Hematopoietic multipotent progenitor cell treated with erythropoietin and hydrocortisone succinate and interleukin-3 and kit ligand, for 17 days (in vitro differentiated cells): ENCODE results near the gene PTPA.

Experiments
- DNase-seq: peaks from one replicate; pipeline ENCODE4 v3.0.0-alpha.2; 2015; ENCODE audit warnings: low spot score

Gene PTPA

DNA sequence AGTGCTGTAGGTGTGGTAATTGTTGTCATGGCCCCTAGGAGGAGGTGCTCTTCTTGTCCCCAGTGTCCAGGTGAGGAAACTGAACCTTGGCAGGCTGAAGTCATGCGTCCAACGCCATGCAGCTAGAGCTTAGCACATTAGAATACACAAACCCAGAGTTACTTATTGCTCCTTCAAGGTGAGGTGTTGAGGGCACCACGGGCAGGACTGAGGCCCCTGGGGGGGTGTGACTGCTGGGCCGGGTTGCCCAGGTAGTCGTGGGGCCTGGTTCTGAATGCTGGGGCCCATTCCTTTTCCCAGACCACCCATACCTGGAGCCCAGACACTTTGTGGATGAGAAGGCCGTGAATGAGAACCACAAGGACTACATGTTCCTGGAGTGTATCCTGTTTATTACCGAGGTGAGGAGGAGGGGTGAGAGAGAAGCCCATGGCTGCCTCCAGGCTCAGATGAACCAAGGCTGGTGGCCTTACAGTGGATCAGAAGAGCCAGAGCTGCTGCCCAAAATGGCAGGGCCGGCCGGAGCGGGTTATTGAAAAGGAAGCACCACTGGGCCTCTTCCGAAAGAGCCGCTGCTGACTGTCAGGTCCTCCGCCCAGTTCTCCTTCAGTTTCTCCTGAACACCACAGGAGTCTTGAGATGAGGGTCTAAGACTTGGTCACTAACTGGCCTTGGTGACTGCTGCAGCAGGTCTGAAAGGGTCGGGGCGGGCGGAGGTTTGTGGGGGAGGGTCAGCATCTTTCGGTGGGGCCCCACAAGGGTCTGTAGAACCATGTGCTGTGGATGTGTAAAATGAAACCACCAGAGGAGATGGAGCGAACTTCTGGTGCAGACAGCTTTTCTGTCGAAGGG is 26.3 kb downstream of the PTPA start:
- DNase-seq = no peak

GRCh38 chr9:129138144-129138462 is 26.9 kb downstream of the PTPA start:
- DNase-seq = no peak

- DNase-seq = no peak
Observed at GRCh38 chr9:129138476-129139232, 27.4 kb downstream of the PTPA start.

GRCh38 chr9:129139233-129139992 is 28.2 kb downstream of the PTPA start:
- peak; percentile 86 for DNase-seq

GRCh38 chr9:129139993-129140396 is 28.8 kb downstream of the PTPA start:
- no peak for DNase-seq

GRCh38 chr9:129140397-129141065 is 29.3 kb downstream of the PTPA start:
- DNase-seq = no peak

DNA sequence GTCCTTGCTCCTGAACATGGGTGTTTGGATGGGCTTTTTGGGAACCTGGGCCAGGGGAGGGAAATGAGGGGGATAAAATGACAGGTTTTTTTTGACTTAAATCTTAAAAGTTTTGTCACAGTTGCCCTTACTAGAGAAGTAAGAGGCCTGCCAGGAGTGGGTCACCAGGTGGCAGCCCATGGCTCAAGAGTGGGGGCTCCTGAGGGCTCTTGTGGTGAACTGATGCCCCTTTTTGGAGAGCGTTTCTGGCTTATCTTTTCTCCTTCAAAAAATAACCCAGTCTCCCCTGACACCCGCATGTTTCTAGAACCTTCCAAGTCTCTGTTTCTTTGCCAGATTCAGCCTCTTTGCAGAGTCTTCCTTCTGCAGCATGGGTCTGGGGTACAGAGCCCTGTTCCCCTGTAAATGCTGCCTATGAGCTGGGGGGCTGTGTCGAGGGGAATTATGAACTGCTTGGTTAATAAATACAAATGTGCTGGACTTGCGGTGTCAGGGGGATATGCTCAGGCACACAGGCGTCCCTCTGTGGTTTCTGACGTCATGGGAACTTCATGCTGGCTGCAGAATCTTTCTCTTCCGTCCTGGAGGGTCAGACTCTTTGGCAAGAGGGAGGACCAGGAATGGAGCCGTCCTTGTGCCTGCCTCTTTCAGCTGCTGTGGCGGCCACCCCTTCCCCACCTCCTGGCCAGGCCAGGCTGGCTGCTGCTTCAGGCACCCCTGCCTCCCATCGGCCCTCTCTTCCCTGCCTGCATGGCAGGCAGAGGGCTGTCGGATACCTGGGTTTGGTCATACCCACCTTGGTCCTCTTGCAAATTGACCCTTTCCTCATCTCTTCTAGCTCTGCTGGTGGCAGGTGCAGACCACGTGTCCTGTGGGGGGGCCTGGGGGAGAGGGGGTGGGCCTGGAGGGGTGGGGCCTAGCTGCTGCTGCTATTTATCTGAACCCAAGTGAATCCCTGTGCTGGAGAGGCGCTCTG is 30.1 kb downstream of the PTPA start:
- no peak for DNase-seq

DNA sequence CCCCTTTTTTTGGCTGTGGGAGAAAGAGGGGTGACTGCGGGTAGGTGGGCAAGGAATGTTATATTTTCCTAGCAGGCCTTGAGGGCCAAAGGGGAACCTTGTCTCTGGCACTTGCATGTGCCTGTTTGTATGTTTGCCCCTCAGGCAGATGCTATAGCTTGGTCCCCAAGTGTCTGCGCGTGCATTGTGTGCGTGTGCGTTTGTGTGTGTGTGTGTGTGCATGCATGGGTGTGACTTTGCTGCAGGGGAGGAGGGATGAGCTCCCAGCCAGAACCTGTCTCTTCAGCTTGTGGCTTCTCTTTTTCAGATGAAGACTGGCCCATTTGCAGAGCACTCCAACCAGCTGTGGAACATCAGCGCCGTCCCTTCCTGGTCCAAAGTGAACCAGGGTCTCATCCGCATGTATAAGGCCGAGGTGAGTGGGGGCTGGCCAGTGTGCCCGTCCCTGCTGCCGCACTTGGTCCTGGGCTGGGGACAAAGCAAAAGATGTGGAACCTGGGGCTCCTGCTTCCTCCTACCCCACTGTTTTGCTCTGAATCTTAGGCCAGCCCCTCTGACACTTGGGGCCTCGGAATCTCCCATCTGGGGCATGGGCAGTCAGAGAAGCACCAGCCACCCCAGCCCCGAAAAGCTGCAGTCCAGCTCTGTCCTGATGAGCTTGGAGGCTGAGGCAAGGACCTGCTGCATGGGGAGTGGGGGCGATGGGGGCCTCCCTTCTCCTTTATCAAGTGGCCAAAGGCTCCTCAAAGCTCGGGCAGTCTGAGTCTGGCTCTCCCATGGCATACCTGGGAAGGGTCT is 31.1 kb downstream of the PTPA start:
- no peak for DNase-seq

DNA sequence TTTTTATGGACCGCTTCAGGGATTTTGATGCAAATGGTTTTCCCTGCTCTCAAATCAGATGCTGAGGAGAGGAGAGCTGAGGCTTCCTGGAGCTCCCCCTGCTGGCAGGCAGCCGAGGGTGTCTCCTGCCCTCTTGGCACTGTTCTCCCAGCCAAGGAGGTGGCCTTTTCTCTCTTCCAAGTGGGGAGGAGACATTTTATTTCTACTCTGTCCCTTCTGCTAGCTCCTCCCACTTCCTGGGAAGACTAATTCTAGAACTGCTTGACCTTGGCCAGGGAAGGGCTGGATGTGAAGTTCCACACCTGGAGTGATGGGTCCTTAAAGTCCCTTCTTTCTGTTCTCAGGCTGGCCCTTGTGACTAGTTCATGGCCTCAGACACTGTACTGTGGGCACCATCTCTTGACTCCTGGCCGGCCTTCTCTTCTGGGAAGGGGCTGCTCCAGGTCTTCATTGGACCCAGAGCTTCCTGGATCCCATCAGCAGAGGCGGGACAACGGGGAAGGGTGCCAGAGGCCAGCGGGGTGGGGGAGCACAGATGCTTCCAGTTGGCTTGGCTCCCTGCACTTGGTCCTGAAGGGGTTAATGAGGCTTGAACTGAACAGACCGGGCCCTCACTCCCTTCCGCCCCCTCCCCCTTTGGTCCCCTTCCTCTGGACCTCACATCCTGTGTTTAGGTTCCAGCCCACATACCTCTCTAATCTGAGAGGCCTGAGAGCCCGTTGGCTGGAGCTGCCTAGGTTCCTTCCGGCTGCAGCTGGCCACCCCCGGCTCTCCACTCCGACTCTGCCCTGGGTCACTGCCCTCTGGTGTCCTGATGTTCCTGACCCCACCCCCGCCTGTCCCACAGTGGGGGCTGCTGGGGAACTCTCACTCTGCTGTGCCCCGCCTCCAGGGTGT is 32.1 kb downstream of the PTPA start:
- peak; percentile 81 for DNase-seq

GRCh38 chr9:129145316-129145715 is 34.1 kb downstream of the PTPA start:
- no peak for DNase-seq

DNA sequence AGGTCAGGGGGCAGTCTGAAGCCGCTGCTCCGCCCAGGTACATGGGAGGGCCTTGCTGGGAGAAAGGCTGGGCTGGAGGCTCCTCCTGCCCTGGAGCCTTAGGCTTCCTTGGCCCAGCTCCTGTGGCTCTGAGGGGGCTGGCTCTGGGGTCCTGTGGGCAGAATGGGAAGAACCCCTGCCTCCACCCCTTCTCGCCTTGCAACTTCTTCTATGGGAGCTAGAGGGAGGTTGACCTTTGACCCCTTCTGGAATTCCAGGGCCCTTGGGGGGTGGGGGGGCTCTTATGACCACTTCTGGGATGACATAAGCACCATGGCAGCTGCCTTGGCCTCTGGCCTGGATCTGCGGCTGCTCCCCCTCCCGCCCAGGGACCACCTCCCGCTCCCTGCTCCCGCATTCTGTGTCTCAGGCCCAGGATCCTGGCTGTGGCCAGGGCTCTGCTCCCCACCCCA is 34.7 kb downstream of the PTPA start:
- no peak for DNase-seq

DNA sequence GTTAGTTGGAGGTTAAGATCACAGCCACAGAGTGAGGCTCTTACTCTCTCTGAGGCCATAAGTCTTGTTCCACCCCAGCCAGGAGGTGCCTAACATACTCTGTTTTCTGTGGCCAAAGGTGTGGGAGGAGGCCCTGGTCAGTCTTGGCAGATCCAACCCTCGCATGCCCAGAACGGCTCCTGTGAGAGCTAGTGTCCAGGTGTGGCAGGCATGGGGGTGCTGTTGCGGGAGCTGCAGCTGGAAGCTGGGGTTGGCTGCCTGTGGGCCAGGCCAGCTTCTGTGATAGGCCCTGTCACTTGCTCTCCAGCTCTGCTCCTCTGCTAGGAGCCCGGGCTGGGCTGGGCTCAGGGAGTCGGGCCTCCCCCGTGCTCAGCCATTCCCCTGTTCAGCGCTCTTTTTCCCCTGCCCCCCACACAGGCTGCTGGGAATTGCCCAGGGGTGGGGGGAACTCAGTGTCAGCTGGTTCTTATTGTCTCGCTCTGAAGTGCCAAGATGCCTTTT is 35.3 kb downstream of the PTPA start:
- DNase-seq = no peak

DNA sequence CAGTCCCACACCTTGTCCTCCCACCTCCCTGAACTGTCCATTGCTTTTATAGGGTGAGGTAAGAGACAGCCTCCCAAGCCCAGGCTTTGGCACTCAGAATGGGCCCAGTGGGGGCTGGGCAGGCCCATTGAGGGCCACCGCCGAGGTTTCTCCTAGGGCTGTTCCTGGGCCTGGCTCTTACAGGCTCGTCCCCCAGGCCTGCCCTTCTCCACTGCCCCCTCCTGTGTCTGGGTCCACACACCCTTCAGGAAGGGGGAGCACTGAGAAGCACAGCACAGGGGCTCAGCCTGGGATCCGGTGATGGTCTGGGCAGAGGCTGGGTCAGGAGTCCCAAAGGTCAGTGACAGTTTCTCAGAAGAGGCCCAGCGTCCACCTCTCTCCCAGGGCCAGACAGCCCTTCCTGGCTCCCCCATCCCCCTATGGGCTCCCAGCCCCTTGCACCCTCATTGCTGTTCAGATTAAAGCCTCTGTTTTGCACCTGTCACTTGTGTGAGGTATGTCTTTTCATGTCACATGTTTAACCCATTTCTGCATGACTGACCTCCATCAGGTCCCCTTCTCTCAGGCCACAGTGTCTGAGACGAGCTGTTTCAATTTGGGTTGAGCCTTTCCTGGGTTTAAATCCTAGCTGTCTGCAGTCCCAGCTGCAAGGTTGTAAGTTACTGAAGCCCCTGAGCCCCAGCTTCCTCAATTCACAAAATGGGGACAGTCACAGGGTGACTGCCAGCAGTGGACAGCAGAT is 37.4 kb downstream of the PTPA start:
- DNase-seq = no peak

DNA sequence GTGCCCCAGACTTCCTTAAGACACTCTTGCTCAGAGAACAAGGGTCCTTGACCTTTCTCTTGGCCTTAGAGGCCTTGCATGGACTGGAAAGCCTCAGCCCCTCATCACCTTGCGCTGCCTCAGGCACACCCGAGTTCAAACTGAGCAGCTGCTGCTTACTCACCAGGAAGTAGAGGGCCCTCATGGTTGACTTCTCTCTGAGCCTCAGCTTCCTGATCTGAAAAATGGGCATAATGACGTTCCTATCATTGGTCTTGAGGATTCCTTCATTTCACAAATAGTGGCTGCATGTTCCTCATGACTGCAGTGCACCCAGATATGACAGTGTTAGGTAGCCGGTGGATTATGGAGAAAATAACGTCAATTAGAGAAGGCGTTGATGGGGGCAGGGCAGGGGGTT is 38.2 kb downstream of the PTPA start:
- DNase-seq = no peak

DNA sequence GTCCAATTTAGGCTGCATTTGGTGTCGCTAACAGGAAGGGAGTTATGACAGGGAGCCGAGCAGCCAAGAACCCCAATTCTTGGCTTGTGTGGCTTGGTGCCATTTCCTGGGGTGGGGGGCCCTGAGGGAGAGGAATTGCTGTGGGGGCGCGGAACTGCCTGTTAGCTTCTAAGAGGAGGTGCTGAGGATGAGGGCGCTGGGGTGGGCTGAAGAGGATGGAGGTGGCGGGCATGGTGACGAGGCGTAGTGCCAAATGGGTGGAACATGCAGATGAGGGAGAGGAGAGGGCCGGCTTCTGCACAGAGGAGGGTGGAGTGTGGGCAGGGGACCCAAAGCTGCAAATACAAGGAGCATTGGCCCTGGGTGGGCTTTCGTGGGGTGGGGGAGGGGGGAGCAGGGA is 38.9 kb downstream of the PTPA start:
- DNase-seq = no peak

DNA sequence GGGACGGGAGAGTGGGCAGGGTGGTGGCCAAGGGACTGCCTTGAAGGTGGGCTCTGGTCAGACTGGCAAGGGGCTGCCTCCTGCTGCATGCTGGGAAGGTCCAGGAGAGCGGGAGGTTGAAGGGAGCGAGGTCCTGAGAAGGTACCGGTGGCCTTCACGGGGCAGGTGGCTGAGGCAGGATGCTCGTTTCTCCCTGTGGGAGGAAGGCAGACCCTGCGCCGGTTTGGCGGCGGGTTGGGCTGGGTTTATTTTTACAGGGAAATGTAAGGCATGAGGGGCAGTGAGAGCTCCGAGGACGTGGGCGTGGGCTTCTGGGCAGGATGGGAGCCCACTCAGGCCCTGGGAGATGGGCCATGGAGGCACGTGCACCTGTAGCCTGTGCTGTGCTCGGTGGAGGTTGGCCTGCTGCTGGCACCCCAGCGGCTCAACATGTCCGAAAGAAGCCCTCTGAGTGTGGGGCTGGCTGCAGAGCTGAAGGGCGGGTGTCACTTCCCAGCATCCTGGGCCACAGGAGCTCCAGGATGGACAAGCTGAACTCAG is 39.5 kb downstream of the PTPA start:
- no peak for DNase-seq

GRCh38 chr9:129151469-129151868 is 40.3 kb downstream of the PTPA start:
- no peak for DNase-seq
